ENCODE data around the gene TMEM97.

Gene TMEM97

GRCh38 chr17:28350271-28350670 lies 31.3 kb downstream of the TMEM97 start:
- no peak for DNase-seq
- Histone ChIP-seq H2BK15ac (replicated peaks; ENCODE audit: low read depth) (no peak overlapping the region), H3K4me1 (ENCODE audit: control insufficient read depth, low read depth, low read length) (no peaks in the 10 kb centered on the region), H3K27me3 (ENCODE audit: insufficient read depth, low read length, poor library complexity) (no peaks in the 10 kb centered on the region), H4K8ac (ENCODE audit: low read depth, low read length) (no peak overlapping the region), H3K56ac (ENCODE audit: low read length) (no peak overlapping the region), H4K5ac (ENCODE audit: low read length) (no peak overlapping the region), H2AK5ac (ENCODE audit: low read length) (no peak overlapping the region), H3K9ac (ENCODE audit: low read length) (no peak overlapping the region), H3K79me1 (ENCODE audit: low read length) (peaks cover 1% of the 10 kb centered on the region), H3K4me3 (ENCODE audit: low read length) (no peak overlapping the region), H2BK5ac (ENCODE audit: low read length) (no peak overlapping the region), H3K36me3 (ENCODE audit: control insufficient read depth, insufficient read depth, low read length) (peaks cover 32% of the 10 kb centered on the region), H3K4me2 (ENCODE audit: low read length) (no peak overlapping the region), H2BK120ac (ENCODE audit: low read depth, low read length) (no peak overlapping the region), H3K4ac (ENCODE audit: low read depth, low read length) (no peak overlapping the region), H3K18ac (ENCODE audit: low read length) (no peak overlapping the region), H3K23ac (ENCODE audit: low read length) (no peak overlapping the region), H3K79me2 (ENCODE audit: control insufficient read depth, insufficient read depth, low read length) (no peaks in the 10 kb centered on the region), H3K27ac (ENCODE audit: low read depth, low read length) (no peak overlapping the region)
- WGBS (ENCODE audit: extremely low coverage, insufficient coverage, low lambda C conversion rate), result no CpG with 5 or more reads among the region's 7 CpGs

GRCh38 chr17:28357061-28357900 lies 38.3 kb downstream of the TMEM97 start, which contains the start of gene POLDIP2:
Gene POLDIP2, minus strand, starts transcription at chr17:28357527. Its CDS starts 79 bp downstream, at chr17:28357448.
- no peak within 1 kb of the TSS for H3K23ac ChIP-seq (ENCODE audit: low read length)
- H2BK15ac ChIP-seq (replicated peaks; ENCODE audit: low read depth), result no peak within 1 kb of the TSS
- peak within 1 kb of the TSS; percentile 70 for H4K8ac ChIP-seq (ENCODE audit: low read depth, low read length)
- H3K18ac ChIP-seq (ENCODE audit: low read length), result peak within 1 kb of the TSS; percentile 71
- H2BK5ac ChIP-seq (ENCODE audit: low read length), result no peak within 1 kb of the TSS
- no CpG with 5 or more reads among the region's 80 CpGs for WGBS (ENCODE audit: extremely low coverage, insufficient coverage, low lambda C conversion rate)
- peaks cover 13% of the 10 kb centered on the region for H3K79me2 ChIP-seq (ENCODE audit: control insufficient read depth, insufficient read depth, low read length)
- peak; percentile 97 for DNase-seq
- peaks cover 18% of the 10 kb centered on the region for H3K79me1 ChIP-seq (ENCODE audit: low read length)
- peak within 1 kb of the TSS; percentile 84 for H4K5ac ChIP-seq (ENCODE audit: low read length)
- H3K4me2 ChIP-seq (ENCODE audit: low read length), result peak within 1 kb of the TSS; percentile 76
- peak within 1 kb of the TSS; percentile 85 for H3K4me3 ChIP-seq (ENCODE audit: low read length)
- H3K56ac ChIP-seq (ENCODE audit: low read length), result peak within 1 kb of the TSS; percentile 96
- no peaks in the 10 kb centered on the region for H3K27me3 ChIP-seq (ENCODE audit: insufficient read depth, low read length, poor library complexity)
- no peak within 1 kb of the TSS for H3K27ac ChIP-seq (ENCODE audit: low read depth, low read length)
- no peak within 1 kb of the TSS for H2AK5ac ChIP-seq (ENCODE audit: low read length)
- peak within 1 kb of the TSS; percentile 84 for H3K4ac ChIP-seq (ENCODE audit: low read depth, low read length)
- H2BK120ac ChIP-seq (ENCODE audit: low read depth, low read length), result no peak within 1 kb of the TSS
- peaks cover 5% of the 10 kb centered on the region for H3K4me1 ChIP-seq (ENCODE audit: control insufficient read depth, low read depth, low read length)
- peaks cover 12% of the 10 kb centered on the region for H3K36me3 ChIP-seq (ENCODE audit: control insufficient read depth, insufficient read depth, low read length)
- peak within 1 kb of the TSS; percentile 93 for H3K9ac ChIP-seq (ENCODE audit: low read length)

- Histone ChIP-seq H3K79me2 (ENCODE audit: control insufficient read depth, insufficient read depth, low read length) (peaks cover 13% of the 10 kb centered on the region), H3K27me3 (ENCODE audit: insufficient read depth, low read length, poor library complexity) (no peaks in the 10 kb centered on the region), H3K79me1 (ENCODE audit: low read length) (peaks cover 18% of the 10 kb centered on the region), H3K27ac (ENCODE audit: low read depth, low read length) (no peak overlapping the region), H4K8ac (ENCODE audit: low read depth, low read length) (peak overlapping the region; percentile 70), H3K4me2 (ENCODE audit: low read length) (peak overlapping the region; percentile 76), H3K18ac (ENCODE audit: low read length) (no peak overlapping the region), H3K4me3 (ENCODE audit: low read length) (peak overlapping the region; percentile 85), H3K4ac (ENCODE audit: low read depth, low read length) (no peak overlapping the region), H3K9ac (ENCODE audit: low read length) (peak overlapping the region; percentile 93), H3K4me1 (ENCODE audit: control insufficient read depth, low read depth, low read length) (peaks cover 5% of the 10 kb centered on the region), H3K56ac (ENCODE audit: low read length) (peak overlapping the region; percentile 93), H2BK5ac (ENCODE audit: low read length) (no peak overlapping the region), H3K23ac (ENCODE audit: low read length) (no peak overlapping the region), H2BK15ac (replicated peaks; ENCODE audit: low read depth) (no peak overlapping the region), H2BK120ac (ENCODE audit: low read depth, low read length) (no peak overlapping the region), H3K36me3 (ENCODE audit: control insufficient read depth, insufficient read depth, low read length) (peaks cover 12% of the 10 kb centered on the region), H2AK5ac (ENCODE audit: low read length) (no peak overlapping the region), H4K5ac (ENCODE audit: low read length) (peak overlapping the region; percentile 84)
- no peak for DNase-seq
- WGBS (ENCODE audit: extremely low coverage, insufficient coverage, low lambda C conversion rate), result no CpG with 5 or more reads among the region's 4 CpGs
Measured at GRCh38 chr17:28357901-28358197, 38.8 kb downstream of the TMEM97 start.

GRCh38 chr17:28363186-28363585 lies 44.2 kb downstream of the TMEM97 start:
- H3K36me3 ChIP-seq (ENCODE audit: control insufficient read depth, insufficient read depth, low read length), result peaks cover 2% of the 10 kb centered on the region

GRCh38 chr17:28363776-28364650 lies 45.0 kb downstream of the TMEM97 start:
- H3K4ac ChIP-seq (ENCODE audit: low read depth, low read length), result no peak overlapping the region
- H3K18ac ChIP-seq (ENCODE audit: low read length), result no peak overlapping the region
- H3K4me1 ChIP-seq (ENCODE audit: control insufficient read depth, low read depth, low read length), result no peaks in the 10 kb centered on the region
- no peak overlapping the region for H3K4me2 ChIP-seq (ENCODE audit: low read length)
- H3K79me2 ChIP-seq (ENCODE audit: control insufficient read depth, insufficient read depth, low read length), result no peaks in the 10 kb centered on the region
- H3K4me3 ChIP-seq (ENCODE audit: low read length), result no peak overlapping the region
- H2BK5ac ChIP-seq (ENCODE audit: low read length), result no peak overlapping the region
- H3K36me3 ChIP-seq (ENCODE audit: control insufficient read depth, insufficient read depth, low read length), result peaks cover 2% of the 10 kb centered on the region
- no peak overlapping the region for H3K27ac ChIP-seq (ENCODE audit: low read depth, low read length)
- DNase-seq, result no peak
- WGBS (ENCODE audit: extremely low coverage, insufficient coverage, low lambda C conversion rate), result no CpG with 5 or more reads among the region's 8 CpGs
- no peak overlapping the region for H3K56ac ChIP-seq (ENCODE audit: low read length)
- no peak overlapping the region for H4K8ac ChIP-seq (ENCODE audit: low read depth, low read length)
- no peaks in the 10 kb centered on the region for H3K27me3 ChIP-seq (ENCODE audit: insufficient read depth, low read length, poor library complexity)
- no peak overlapping the region for H2BK15ac ChIP-seq (replicated peaks; ENCODE audit: low read depth)
- no peak overlapping the region for H3K9ac ChIP-seq (ENCODE audit: low read length)
- no peak overlapping the region for H2AK5ac ChIP-seq (ENCODE audit: low read length)
- H4K5ac ChIP-seq (ENCODE audit: low read length), result no peak overlapping the region
- H3K23ac ChIP-seq (ENCODE audit: low read length), result no peak overlapping the region
- no peaks in the 10 kb centered on the region for H3K79me1 ChIP-seq (ENCODE audit: low read length)
- H2BK120ac ChIP-seq (ENCODE audit: low read depth, low read length), result no peak overlapping the region

More at GRCh38 chr17:28363186-28363585, 44.2 kb downstream of the TMEM97 start:
- Histone ChIP-seq H3K56ac (ENCODE audit: low read length) (no peak overlapping the region), H3K18ac (ENCODE audit: low read length) (no peak overlapping the region), H3K27ac (ENCODE audit: low read depth, low read length) (no peak overlapping the region), H3K4me3 (ENCODE audit: low read length) (no peak overlapping the region), H2AK5ac (ENCODE audit: low read length) (no peak overlapping the region), H2BK15ac (replicated peaks; ENCODE audit: low read depth) (no peak overlapping the region), H3K4me1 (ENCODE audit: control insufficient read depth, low read depth, low read length) (peaks cover under 1% of the 10 kb centered on the region), H3K4me2 (ENCODE audit: low read length) (no peak overlapping the region), H4K5ac (ENCODE audit: low read length) (no peak overlapping the region), H3K4ac (ENCODE audit: low read depth, low read length) (no peak overlapping the region), H3K79me1 (ENCODE audit: low read length) (peaks cover 2% of the 10 kb centered on the region), H3K9ac (ENCODE audit: low read length) (no peak overlapping the region), H2BK120ac (ENCODE audit: low read depth, low read length) (no peak overlapping the region), H3K27me3 (ENCODE audit: insufficient read depth, low read length, poor library complexity) (no peaks in the 10 kb centered on the region), H3K23ac (ENCODE audit: low read length) (no peak overlapping the region), H3K79me2 (ENCODE audit: control insufficient read depth, insufficient read depth, low read length) (peaks cover under 1% of the 10 kb centered on the region), H2BK5ac (ENCODE audit: low read length) (no peak overlapping the region), H4K8ac (ENCODE audit: low read depth, low read length) (no peak overlapping the region)
- no peak for DNase-seq
- no CpG with 5 or more reads among the region's 5 CpGs for WGBS (ENCODE audit: extremely low coverage, insufficient coverage, low lambda C conversion rate)
